ENCODE results near the gene MIS18A.

Gene MIS18A

GRCh38 chr21:32278518-32279376 lies at the start of gene MIS18A:
MIS18A (minus strand) TSS chr21:32279049; CDS start chr21:32279014, 35 bp downstream.
- TF ChIP-seq CTCF (IDR thresholded peaks at IDR 0.05; ENCODE audit: low read depth, low read length, missing control alignments): no peak
- H3K27ac ChIP-seq: peak within 1 kb of the TSS; percentile 44
- no peaks in the 10 kb centered on the region for H3K27me3 ChIP-seq (replicated peaks)
- in situ Hi-C loops (cut with HindIII; ENCODE audit: low pct_ligation_motif_present, low sequenced_read_pairs): no loop called here
- H3K4me3 ChIP-seq (ENCODE audit: low read depth, low read length): peak within 1 kb of the TSS; percentile 73
- H3K36me3 ChIP-seq (replicated peaks): no peaks in the 10 kb centered on the region
- DNase-seq: peak; percentile 97

GRCh38 chr21:32328595-32328994 lies 49.7 kb upstream of the MIS18A start:
- DNase-seq: no peak
- H3K36me3 ChIP-seq (replicated peaks): peaks cover 48% of the 10 kb centered on the region
- in situ Hi-C loops (cut with HindIII; ENCODE audit: low pct_ligation_motif_present, low sequenced_read_pairs): no loop called here
- H3K27me3 ChIP-seq (replicated peaks): no peaks in the 10 kb centered on the region
- no peak for TF ChIP-seq CTCF (IDR thresholded peaks at IDR 0.05; ENCODE audit: low read depth, low read length, missing control alignments)
- peak overlapping the region; percentile 27 for H3K27ac ChIP-seq
- no peak overlapping the region for H3K4me3 ChIP-seq (ENCODE audit: low read depth, low read length)

- Histone ChIP-seq H3K27me3 (replicated peaks) (no peaks in the 10 kb centered on the region), H3K4me3 (ENCODE audit: low read depth, low read length) (no peak overlapping the region), H3K36me3 (replicated peaks) (peaks cover 60% of the 10 kb centered on the region), H3K27ac (no peak overlapping the region)
- in situ Hi-C loops (cut with HindIII; ENCODE audit: low pct_ligation_motif_present, low sequenced_read_pairs): no loop called here
- DNase-seq: no peak
- no peak for TF ChIP-seq CTCF (IDR thresholded peaks at IDR 0.05; ENCODE audit: low read depth, low read length, missing control alignments)
Observed at GRCh38 chr21:32325706-32326105, 46.9 kb upstream of the MIS18A start.

GRCh38 chr21:32322676-32323075 lies 43.8 kb upstream of the MIS18A start:
- H3K27ac ChIP-seq: no peak overlapping the region
- no peak overlapping the region for H3K4me3 ChIP-seq (ENCODE audit: low read depth, low read length)
- TF ChIP-seq CTCF (IDR thresholded peaks at IDR 0.05; ENCODE audit: low read depth, low read length, missing control alignments): no peak
- peaks cover 81% of the 10 kb centered on the region for H3K36me3 ChIP-seq (replicated peaks)
- H3K27me3 ChIP-seq (replicated peaks): no peaks in the 10 kb centered on the region
- in situ Hi-C loops (cut with HindIII; ENCODE audit: low pct_ligation_motif_present, low sequenced_read_pairs): no loop called here
- DNase-seq: no peak

- peaks cover 86% of the 10 kb centered on the region for H3K36me3 ChIP-seq (replicated peaks)
- no peak for DNase-seq
- no peak for TF ChIP-seq CTCF (IDR thresholded peaks at IDR 0.05; ENCODE audit: low read depth, low read length, missing control alignments)
- H3K4me3 ChIP-seq (ENCODE audit: low read depth, low read length): no peak overlapping the region
- no peaks in the 10 kb centered on the region for H3K27me3 ChIP-seq (replicated peaks)
- H3K27ac ChIP-seq: no peak overlapping the region
- in situ Hi-C loops (cut with HindIII; ENCODE audit: low pct_ligation_motif_present, low sequenced_read_pairs): no loop called here
Observed at GRCh38 chr21:32322103-32322502, 43.3 kb upstream of the MIS18A start.
